Measurements from ENCODE around the gene LHPP.

LHPP gene

DNA sequence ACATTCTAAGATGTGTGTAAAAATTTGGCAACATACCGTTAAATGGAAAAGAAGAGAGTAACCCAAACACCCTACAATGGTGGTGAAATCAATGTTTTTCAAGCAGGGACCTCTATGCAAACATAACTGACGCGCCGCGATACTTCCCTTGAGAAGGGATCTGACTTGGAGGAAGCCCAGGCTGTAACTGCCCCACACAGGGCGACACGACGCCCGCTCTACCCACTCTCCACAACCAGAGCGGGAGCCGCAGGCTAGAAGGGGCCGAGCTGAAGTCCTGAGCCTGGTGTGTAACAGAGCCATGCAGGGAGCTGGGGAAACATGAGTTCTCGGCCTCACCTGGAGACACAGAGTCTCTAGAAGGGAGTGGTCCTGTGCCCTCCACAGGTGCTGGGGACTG lies 162.4 kb downstream of the LHPP start:
- Histone ChIP-seq H3K36me3 (ENCODE audit: control insufficient read depth, low read length) (peaks cover 6% of the 10 kb centered on the region), H3K79me2 (ENCODE audit: control insufficient read depth, low read length) (peaks cover 20% of the 10 kb centered on the region), H3K9me3 (ENCODE audit: control insufficient read depth, insufficient read depth, low read length) (no peaks in the 10 kb centered on the region), H4K20me1 (ENCODE audit: control insufficient read depth, insufficient read depth, low read depth, low read length) (no peaks in the 10 kb centered on the region), H3K4me3 (ENCODE audit: low read length) (no peak overlapping the region), H3F3A (ENCODE audit: control insufficient read depth, insufficient read depth) (no peaks in the 10 kb centered on the region; the same call in 1 of the 2 replicates), H3K4me2 (ENCODE audit: low read length) (no peak overlapping the region), H3K4me1 (ENCODE audit: control insufficient read depth, low read length) (peaks cover 46% of the 10 kb centered on the region), H3K9me2 (replicated peaks; ENCODE audit: control insufficient read depth, low read length) (no peaks in the 10 kb centered on the region), H3K27me3 (ENCODE audit: control insufficient read depth, low read length) (no peaks in the 10 kb centered on the region), H3K27ac (ENCODE audit: low read depth, low read length) (no peak overlapping the region)
- no peak for TF ChIP-seq EZH2phosphoT487 (IDR thresholded peaks at IDR 0.05; ENCODE audit: borderline replicate concordance, low read length)
- TF ChIP-seq, protein P1, sequence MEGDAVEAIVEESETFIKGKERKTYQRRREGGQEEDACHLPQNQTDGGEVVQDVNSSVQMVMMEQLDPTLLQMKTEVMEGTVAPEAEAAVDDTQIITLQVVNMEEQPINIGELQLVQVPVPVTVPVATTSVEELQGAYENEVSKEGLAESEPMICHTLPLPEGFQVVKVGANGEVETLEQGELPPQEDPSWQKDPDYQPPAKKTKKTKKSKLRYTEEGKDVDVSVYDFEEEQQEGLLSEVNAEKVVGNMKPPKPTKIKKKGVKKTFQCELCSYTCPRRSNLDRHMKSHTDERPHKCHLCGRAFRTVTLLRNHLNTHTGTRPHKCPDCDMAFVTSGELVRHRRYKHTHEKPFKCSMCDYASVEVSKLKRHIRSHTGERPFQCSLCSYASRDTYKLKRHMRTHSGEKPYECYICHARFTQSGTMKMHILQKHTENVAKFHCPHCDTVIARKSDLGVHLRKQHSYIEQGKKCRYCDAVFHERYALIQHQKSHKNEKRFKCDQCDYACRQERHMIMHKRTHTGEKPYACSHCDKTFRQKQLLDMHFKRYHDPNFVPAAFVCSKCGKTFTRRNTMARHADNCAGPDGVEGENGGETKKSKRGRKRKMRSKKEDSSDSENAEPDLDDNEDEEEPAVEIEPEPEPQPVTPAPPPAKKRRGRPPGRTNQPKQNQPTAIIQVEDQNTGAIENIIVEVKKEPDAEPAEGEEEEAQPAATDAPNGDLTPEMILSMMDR (IDR thresholded peaks at IDR 0.05; ENCODE audit: low read depth, low read length, poor library complexity, severe bottlenecking), result no peak

DNA sequence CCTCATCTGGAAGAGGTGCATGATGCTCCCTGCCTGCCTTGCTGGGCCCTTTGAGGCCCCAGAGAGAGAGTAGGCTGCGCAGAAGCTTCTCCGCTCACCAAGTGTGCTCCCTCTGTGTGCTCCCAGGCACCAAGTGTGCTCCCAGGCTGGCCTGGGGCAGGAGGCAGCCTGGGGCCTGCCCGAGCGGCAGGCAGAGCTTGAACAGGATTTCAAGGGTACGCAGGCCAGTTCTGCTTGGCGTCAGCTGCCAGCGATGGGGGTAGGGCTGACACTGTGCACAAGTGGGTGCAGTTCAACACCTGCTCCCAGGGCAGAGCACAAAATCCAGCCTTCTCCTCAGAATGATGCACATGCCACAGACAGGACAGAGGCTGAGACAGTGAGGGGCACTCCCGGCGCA lies 162.8 kb downstream of the LHPP start:
- Histone ChIP-seq H3K9me2 (replicated peaks; ENCODE audit: control insufficient read depth, low read length) (no peaks in the 10 kb centered on the region), H3K36me3 (ENCODE audit: control insufficient read depth, low read length) (peaks cover 6% of the 10 kb centered on the region), H3K4me3 (ENCODE audit: low read length) (no peak overlapping the region), H3K27me3 (ENCODE audit: control insufficient read depth, low read length) (no peaks in the 10 kb centered on the region), H3K9me3 (ENCODE audit: control insufficient read depth, insufficient read depth, low read length) (no peaks in the 10 kb centered on the region), H4K20me1 (ENCODE audit: control insufficient read depth, insufficient read depth, low read depth, low read length) (no peaks in the 10 kb centered on the region), H3F3A (ENCODE audit: control insufficient read depth, insufficient read depth) (no peaks in the 10 kb centered on the region), H3K4me1 (ENCODE audit: control insufficient read depth, low read length) (peaks cover 46% of the 10 kb centered on the region), H3K4me2 (ENCODE audit: low read length) (no peak overlapping the region), H3K79me2 (ENCODE audit: control insufficient read depth, low read length) (peaks cover 20% of the 10 kb centered on the region), H3K27ac (ENCODE audit: low read depth, low read length) (no peak overlapping the region)
- no peak for TF ChIP-seq EZH2phosphoT487 (IDR thresholded peaks at IDR 0.05; ENCODE audit: borderline replicate concordance, low read length)
- TF ChIP-seq, protein P1 (IDR thresholded peaks at IDR 0.05; ENCODE audit: low read depth, low read length, poor library complexity, severe bottlenecking), result no peak

DNA sequence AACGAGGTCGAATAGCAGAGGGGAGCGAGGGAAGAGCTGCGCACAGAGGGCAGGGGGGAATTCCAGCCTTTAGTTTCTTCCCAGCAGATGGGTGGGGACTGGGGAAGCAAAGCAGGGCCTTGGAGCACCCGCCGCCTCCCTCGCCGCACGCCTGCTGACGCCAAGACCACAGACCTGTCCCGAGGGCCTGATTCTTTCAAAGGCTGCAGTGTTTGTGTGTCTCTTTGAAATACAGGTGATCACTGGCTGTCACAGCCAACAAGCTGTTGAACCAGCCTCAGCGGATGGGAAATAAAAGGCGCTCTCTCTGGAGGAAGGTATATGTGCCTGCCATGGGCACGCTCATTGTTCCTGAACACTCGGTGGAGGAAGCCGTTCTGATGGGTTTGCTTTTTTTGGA lies 163.3 kb downstream of the LHPP start:
- Histone ChIP-seq H3K27ac (ENCODE audit: low read depth, low read length) (no peak overlapping the region), H3F3A (ENCODE audit: control insufficient read depth, insufficient read depth) (no peaks in the 10 kb centered on the region), H3K4me3 (ENCODE audit: low read length) (no peak overlapping the region), H3K9me2 (replicated peaks; ENCODE audit: control insufficient read depth, low read length) (no peaks in the 10 kb centered on the region), H4K20me1 (ENCODE audit: control insufficient read depth, insufficient read depth, low read depth, low read length) (no peaks in the 10 kb centered on the region), H3K79me2 (ENCODE audit: control insufficient read depth, low read length) (peaks cover 16% of the 10 kb centered on the region), H3K27me3 (ENCODE audit: control insufficient read depth, low read length) (no peaks in the 10 kb centered on the region), H3K4me2 (ENCODE audit: low read length) (no peak overlapping the region), H3K36me3 (ENCODE audit: control insufficient read depth, low read length) (peaks cover 6% of the 10 kb centered on the region), H3K9me3 (ENCODE audit: control insufficient read depth, insufficient read depth, low read length) (no peaks in the 10 kb centered on the region), H3K4me1 (ENCODE audit: control insufficient read depth, low read length) (peaks cover 46% of the 10 kb centered on the region)
- TF ChIP-seq EZH2phosphoT487 (IDR thresholded peaks at IDR 0.05; ENCODE audit: borderline replicate concordance, low read length), result no peak
- TF ChIP-seq, protein P1 (IDR thresholded peaks at IDR 0.05; ENCODE audit: low read depth, low read length, poor library complexity, severe bottlenecking), result no peak
